HG02623 (cell line): ENCODE results near the gene DCN.

Experiments used
- ATAC-seq: cut with Tn5 transposase; IDR thresholded peaks from one replicate; pipeline ENCODE4 v1.9.1; 2021; ENCODE audit warnings: moderate library complexity; ENCODE audit not compliant: unreplicated experiment

The DCN gene

GRCh38 chr12:91140026-91140931, 42.3 kb downstream of the DCN start:
- ATAC-seq: no peak

- no peak for ATAC-seq
Measured at GRCh38 chr12:91139286-91139685, 43.3 kb downstream of the DCN start.

GRCh38 chr12:91138337-91138920, 44.2 kb downstream of the DCN start:
- ATAC-seq: no peak

GRCh38 chr12:91133871-91134270, 48.7 kb downstream of the DCN start:
- ATAC-seq: no peak

GRCh38 chr12:91129662-91130362, 52.8 kb downstream of the DCN start:
- no peak for ATAC-seq

- ATAC-seq: no peak
Measured at GRCh38 chr12:91127751-91128150, 54.9 kb downstream of the DCN start.

GRCh38 chr12:91127306-91127705, 55.3 kb downstream of the DCN start:
- ATAC-seq: no peak

- ATAC-seq: no peak
Measured at GRCh38 chr12:91126516-91126915, 56.1 kb downstream of the DCN start.

GRCh38 chr12:91123236-91123916, 59.2 kb downstream of the DCN start:
- no peak for ATAC-seq

- ATAC-seq: no peak
Measured at GRCh38 chr12:91120781-91121180, 61.8 kb downstream of the DCN start.

GRCh38 chr12:91119089-91119488, 63.5 kb downstream of the DCN start:
- ATAC-seq: no peak

GRCh38 chr12:91113621-91114020, 69.0 kb downstream of the DCN start:
- no peak for ATAC-seq

GRCh38 chr12:91111366-91112325, 71.0 kb downstream of the DCN start, which contains the start of gene LUM:
TSS of gene LUM (minus strand) at chr12:91111494. CDS start at chr12:91108979, 2,515 bp downstream.
- no peak for ATAC-seq

- ATAC-seq: no peak
Measured at GRCh38 chr12:91110311-91110924, 72.2 kb downstream of the DCN start.

- no peak for ATAC-seq
Measured at GRCh38 chr12:91109581-91110310, 72.9 kb downstream of the DCN start.

- peak; percentile 77 for ATAC-seq
Measured at GRCh38 chr12:91109148-91109564, 73.5 kb downstream of the DCN start.

- ATAC-seq: no peak
Measured at GRCh38 chr12:91108196-91108755, 74.3 kb downstream of the DCN start.

GRCh38 chr12:91106283-91106682, 76.3 kb downstream of the DCN start:
- no peak for ATAC-seq

GRCh38 chr12:91105807-91106206, 76.8 kb downstream of the DCN start:
- ATAC-seq: no peak
